Tibial artery (tissue), 4 donors: ENCODE data around the gene COPE.
"Not testable (repeated sequence)": the region's sequence is repeated elsewhere in the genome, so short reads cannot be mapped to it uniquely, and the experiment has no call there.

ENCODE experiments used
- DNase-seq, 2 donors: peaks; one replicate each; pipeline ENCODE4 v3.0.0-alpha.2; 2019
- H3K27ac ChIP-seq, 2 donors: fragments of 200-600 bp; sonication (generic) in 1 of 2; 1 replicate in 1 of 2; 2 replicates in 1 of 2; pipeline ENCODE4 v1.5.1; 2018 to 2019; ENCODE audit warnings: mild to moderate bottlenecking in 1 of 2
- H3K27me3 ChIP-seq, 2 donors: fragments of 200-600 bp; sonication (generic) in 1 of 2; one replicate each; pipeline versions ENCODE4 v1.5.1 to v1.6.0; 2016 to 2019
- H3K36me3 ChIP-seq, 3 donors: fragments of 200-600 bp; sonication (generic) in 2 of 3; one replicate each; pipeline ENCODE4 v1.5.1; 2016 to 2019; ENCODE audit warnings: mild to moderate bottlenecking in 2 of 3
- H3K4me1 ChIP-seq, 4 donors: fragments of 200-600 bp; sonication (generic) in 2 of 4; 1 replicate in 3 of 4; 2 replicates in 1 of 4; pipeline ENCODE4 v1.5.1; 2016 to 2019
- H3K4me3 ChIP-seq, 2 donors: fragments of 200-600 bp; sonication (generic) in 1 of 2; 1 replicate in 1 of 2; 2 replicates in 1 of 2; pipeline ENCODE4 v1.5.1; 2018 to 2019; ENCODE audit warnings: mild to moderate bottlenecking in 2 of 2
- H3K9me3 ChIP-seq, 3 donors: fragments of 200-600 bp; sonication (generic) in 1 of 3; one replicate each; pipeline ENCODE4 v1.5.1; 2016 to 2019
- CTCF ChIP-seq, 2 experiments: fragments of 200-600 bp in 1 of 2; fragments of 450-650 bp in 1 of 2; IDR thresholded peaks; one replicate each; pipeline ENCODE4 v1.5.1; 2017 to 2019; ENCODE audit warnings: antibody characterized with exemption in 2 of 2, mild to moderate bottlenecking in 1 of 2, moderate library complexity in 1 of 2
- intact Hi-C: fragments of 100-400 bp; cut with DNase I; formaldehyde crosslinking; loops from one replicate; pipeline ENCODE4 v1.15.0; 2023; ENCODE audit warnings: low total_unique reads

COPE gene

GRCh38 chr19:18960370-18960769, 41.2 kb upstream of the COPE start:
- intact Hi-C loops, result no loop called here
- no peak for TF ChIP-seq CTCF (IDR thresholded peaks at IDR 0.05)
- DNase-seq, result no peak
- no peak overlapping the region for H3K4me3 ChIP-seq
- H3K4me1 ChIP-seq, result no peaks in the 10 kb centered on the region
- no peaks in the 10 kb centered on the region for H3K9me3 ChIP-seq
- peaks cover 0 to 30% of the 10 kb centered on the region in 2 donors for H3K27me3 ChIP-seq
- no peaks in the 10 kb centered on the region for H3K36me3 ChIP-seq
- no peak overlapping the region for H3K27ac ChIP-seq

GRCh38 chr19:18955042-18955441, 35.9 kb upstream of the COPE start:
- Histone ChIP-seq H3K4me3 (no peak overlapping the region), H3K27ac (no peak overlapping the region), H3K36me3 (no peaks in the 10 kb centered on the region), H3K27me3 (peaks cover 0 to 8% of the 10 kb centered on the region in 2 donors), H3K4me1 (no peaks in the 10 kb centered on the region), H3K9me3 (no peaks in the 10 kb centered on the region)
- intact Hi-C loops, result no loop called here
- no peak for DNase-seq
- TF ChIP-seq CTCF (IDR thresholded peaks at IDR 0.05), result no peak

- DNase-seq, result no peak
- TF ChIP-seq CTCF (IDR thresholded peaks at IDR 0.05), result no peak
- H3K27ac ChIP-seq, result no peak overlapping the region
- H3K27me3 ChIP-seq, result peaks cover 0 to 9% of the 10 kb centered on the region in 2 donors
- no peaks in the 10 kb centered on the region for H3K36me3 ChIP-seq
- no peak overlapping the region for H3K4me3 ChIP-seq
- no peaks in the 10 kb centered on the region for H3K9me3 ChIP-seq
- intact Hi-C loops, result no loop called here
- H3K4me1 ChIP-seq, result no peaks in the 10 kb centered on the region
These were observed 34.9 kb upstream of the COPE start for GRCh38 chr19:18954094-18954493.

GRCh38 chr19:18952364-18953003, 33.3 kb upstream of the COPE start:
- H3K4me3 ChIP-seq, DNase-seq, H3K27ac ChIP-seq, H3K9me3 ChIP-seq, intact Hi-C loops, H3K4me1 ChIP-seq, H3K36me3 ChIP-seq: not testable (repeated sequence)
- peaks cover 0 to 11% of the 10 kb centered on the region in 2 donors for H3K27me3 ChIP-seq

GRCh38 chr19:18951721-18952281, 32.6 kb upstream of the COPE start:
- no peak overlapping the region for H3K4me3 ChIP-seq
- H3K36me3 ChIP-seq, result no peaks in the 10 kb centered on the region
- no peak overlapping the region for H3K27ac ChIP-seq
- TF ChIP-seq CTCF (IDR thresholded peaks at IDR 0.05), result no peak
- H3K9me3 ChIP-seq, result no peaks in the 10 kb centered on the region
- H3K4me1 ChIP-seq, result no peaks in the 10 kb centered on the region
- intact Hi-C loops, result no loop called here
- no peak for DNase-seq
- peaks cover 0 to 11% of the 10 kb centered on the region in 2 donors for H3K27me3 ChIP-seq

GRCh38 chr19:18949858-18950257, 30.7 kb upstream of the COPE start:
- TF ChIP-seq CTCF (IDR thresholded peaks at IDR 0.05), result no peak
- H3K4me3 ChIP-seq, result no peak overlapping the region
- peaks cover 0 to 11% of the 10 kb centered on the region in 2 donors for H3K27me3 ChIP-seq
- no peaks in the 10 kb centered on the region for H3K36me3 ChIP-seq
- H3K27ac ChIP-seq, result no peak overlapping the region
- no peaks in the 10 kb centered on the region for H3K9me3 ChIP-seq
- intact Hi-C loops, result loop anchor here (10.0 kb wide), 1 partner anchor 1715 kb away; the partner anchor contains the start of gene ZNF626
- DNase-seq, result no peak
- no peaks in the 10 kb centered on the region for H3K4me1 ChIP-seq
